Vagina (tissue), 2 donors: ENCODE results near the gene PML.

ENCODE experiments used
- POLR2A ChIP-seq, 2 donors: fragments of 450-650 bp; IDR thresholded peaks; one replicate each; pipeline ENCODE4 v1.6.1; 2017; ENCODE audit warnings: antibody characterized with exemption in 2 of 2, mild to moderate bottlenecking in 2 of 2, moderate library complexity in 2 of 2
- TF ChIP-seq, protein P1 (sequence below), 3 experiments: fragments of 450-650 bp in 2 of 3; fragments of 200-600 bp in 1 of 3; sonication (generic) in 1 of 3; IDR thresholded peaks; one replicate each; pipeline ENCODE4 v1.5.1; 2017 to 2019; ENCODE audit warnings: antibody characterized with exemption in 3 of 3, mild to moderate bottlenecking in 2 of 3, moderate library complexity in 2 of 3

- TF ChIP-seq, protein P1, sequence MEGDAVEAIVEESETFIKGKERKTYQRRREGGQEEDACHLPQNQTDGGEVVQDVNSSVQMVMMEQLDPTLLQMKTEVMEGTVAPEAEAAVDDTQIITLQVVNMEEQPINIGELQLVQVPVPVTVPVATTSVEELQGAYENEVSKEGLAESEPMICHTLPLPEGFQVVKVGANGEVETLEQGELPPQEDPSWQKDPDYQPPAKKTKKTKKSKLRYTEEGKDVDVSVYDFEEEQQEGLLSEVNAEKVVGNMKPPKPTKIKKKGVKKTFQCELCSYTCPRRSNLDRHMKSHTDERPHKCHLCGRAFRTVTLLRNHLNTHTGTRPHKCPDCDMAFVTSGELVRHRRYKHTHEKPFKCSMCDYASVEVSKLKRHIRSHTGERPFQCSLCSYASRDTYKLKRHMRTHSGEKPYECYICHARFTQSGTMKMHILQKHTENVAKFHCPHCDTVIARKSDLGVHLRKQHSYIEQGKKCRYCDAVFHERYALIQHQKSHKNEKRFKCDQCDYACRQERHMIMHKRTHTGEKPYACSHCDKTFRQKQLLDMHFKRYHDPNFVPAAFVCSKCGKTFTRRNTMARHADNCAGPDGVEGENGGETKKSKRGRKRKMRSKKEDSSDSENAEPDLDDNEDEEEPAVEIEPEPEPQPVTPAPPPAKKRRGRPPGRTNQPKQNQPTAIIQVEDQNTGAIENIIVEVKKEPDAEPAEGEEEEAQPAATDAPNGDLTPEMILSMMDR (IDR thresholded peaks at IDR 0.05), result no peak
- no peak for TF ChIP-seq POLR2A (IDR thresholded peaks at IDR 0.05)
Observed at GRCh38 chr15:74041777-74042435, 47.4 kb downstream of the PML start.
